Daoy (cell line): ENCODE data around the gene ADRA2C. TPM values are rescaled to one million over a fixed set of nuclear protein-coding genes. Genes with fewer than 3 reads are reported as not detected.

ENCODE experiments used
- DNase-seq: peaks from one replicate; pipeline ENCODE4 v3.0.0-alpha.2; 2015; ENCODE audit warnings: low read depth
- total RNA-seq: library from RNA; depleted of rRNA; stranded (reverse); fragments of >200 nt; shearing (Covaris generic); gene quantifications from 2 replicates; pipeline ENCODE4 v1.2.3, GENCODE V29; 2014

The ADRA2C gene
- total RNA-seq, 1 experiment from 2014 or later, result 1.1 TPM

DNA sequence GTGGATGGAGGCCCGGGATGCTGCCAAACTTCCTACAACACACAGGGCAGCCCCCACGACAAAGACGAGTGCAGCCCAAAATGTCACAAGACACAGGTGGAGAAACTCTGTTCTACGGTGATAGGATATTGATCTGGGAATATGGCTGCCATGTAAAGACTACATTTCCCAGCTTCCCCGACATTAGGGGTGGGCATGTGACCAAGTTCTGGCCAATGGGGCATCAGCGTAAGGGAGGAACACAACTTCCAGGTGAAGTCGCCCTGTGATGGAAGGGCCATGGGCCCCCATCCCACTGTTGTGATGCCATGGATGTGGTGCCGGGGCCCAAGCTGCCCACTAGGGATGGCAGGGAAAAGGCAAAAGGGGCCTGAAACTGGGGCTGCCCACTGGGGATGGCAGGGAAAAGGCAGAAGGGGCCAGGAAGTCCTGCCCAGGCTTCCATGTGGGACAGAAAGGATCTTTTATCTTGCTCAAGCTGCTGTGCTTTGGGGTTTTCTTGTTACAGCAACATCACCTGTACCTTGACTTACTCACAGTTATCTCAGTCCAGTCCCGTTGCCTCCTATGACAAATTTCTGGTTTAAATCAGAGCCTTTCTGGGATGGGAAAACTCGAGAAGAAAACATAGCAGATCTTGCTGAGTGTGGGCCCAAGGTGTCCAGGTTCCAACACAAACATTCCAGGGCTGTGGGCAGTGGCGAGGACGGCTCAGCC is 9.7 kb upstream of the ADRA2C start:
- peak; percentile 24 for DNase-seq

GRCh38 chr4:3759236-3759635 is 6.9 kb upstream of the ADRA2C start:
- DNase-seq, result no peak

DNA sequence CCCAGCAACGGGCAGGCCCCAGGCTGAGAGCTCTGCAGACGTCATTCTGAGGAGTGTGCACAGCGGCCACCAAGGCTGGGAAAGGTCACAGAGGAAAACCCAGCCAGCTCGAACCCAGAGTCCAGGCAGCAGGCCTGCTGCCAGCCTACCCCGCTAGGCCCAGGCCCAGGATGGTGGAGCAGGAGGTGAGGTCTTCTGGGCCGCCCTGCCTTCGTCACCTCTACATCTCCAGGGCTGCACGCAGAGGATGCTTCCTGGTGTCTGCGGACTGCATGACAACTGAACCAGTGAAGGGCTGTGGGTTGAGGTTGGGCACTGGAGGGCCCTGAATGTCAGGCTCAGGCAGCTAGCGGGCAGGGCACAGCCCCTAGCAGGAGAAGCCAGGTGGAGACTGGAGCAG is 5.8 kb upstream of the ADRA2C start:
- no peak for DNase-seq

DNA sequence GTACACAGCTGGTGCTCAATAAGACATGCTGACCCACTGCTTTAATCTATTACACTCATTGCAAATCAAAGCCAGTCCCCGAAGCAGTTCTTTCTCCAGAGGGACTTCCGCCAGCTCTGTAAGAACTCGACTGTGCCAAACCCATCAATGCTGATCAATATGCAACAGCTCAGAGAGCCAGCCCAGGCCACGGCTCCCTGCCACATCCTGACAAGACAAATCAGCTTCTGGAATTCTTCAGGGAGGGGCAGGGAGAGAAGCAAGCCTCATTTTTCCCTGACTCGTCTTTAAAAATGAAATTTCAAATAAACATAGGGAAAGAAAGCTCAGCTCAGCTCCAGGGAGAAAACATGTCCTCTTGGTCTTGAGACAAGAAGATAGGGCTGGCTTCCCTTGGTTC is 5.3 kb upstream of the ADRA2C start:
- DNase-seq, result no peak

DNA sequence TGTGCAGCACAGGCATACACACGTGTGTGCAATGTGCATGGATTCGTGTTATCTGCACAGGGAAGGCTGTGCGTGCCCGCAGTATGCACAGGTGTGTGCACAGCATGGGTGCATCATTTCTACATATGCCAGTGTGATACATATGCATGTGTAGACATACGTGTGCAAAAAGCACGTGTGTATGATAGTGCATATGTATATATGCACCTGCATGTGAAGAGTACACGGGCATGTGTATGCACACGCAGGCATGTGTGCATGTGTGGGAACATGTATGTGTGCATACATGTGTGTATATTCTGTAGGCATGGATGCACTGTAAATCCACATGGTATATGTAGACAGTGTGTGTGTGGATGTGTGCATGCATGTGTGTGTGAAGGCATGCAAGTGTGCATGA is 3.9 kb upstream of the ADRA2C start:
- DNase-seq, result no peak

GRCh38 chr4:3762753-3763549 is 3.2 kb upstream of the ADRA2C start:
- DNase-seq, result no peak

DNA sequence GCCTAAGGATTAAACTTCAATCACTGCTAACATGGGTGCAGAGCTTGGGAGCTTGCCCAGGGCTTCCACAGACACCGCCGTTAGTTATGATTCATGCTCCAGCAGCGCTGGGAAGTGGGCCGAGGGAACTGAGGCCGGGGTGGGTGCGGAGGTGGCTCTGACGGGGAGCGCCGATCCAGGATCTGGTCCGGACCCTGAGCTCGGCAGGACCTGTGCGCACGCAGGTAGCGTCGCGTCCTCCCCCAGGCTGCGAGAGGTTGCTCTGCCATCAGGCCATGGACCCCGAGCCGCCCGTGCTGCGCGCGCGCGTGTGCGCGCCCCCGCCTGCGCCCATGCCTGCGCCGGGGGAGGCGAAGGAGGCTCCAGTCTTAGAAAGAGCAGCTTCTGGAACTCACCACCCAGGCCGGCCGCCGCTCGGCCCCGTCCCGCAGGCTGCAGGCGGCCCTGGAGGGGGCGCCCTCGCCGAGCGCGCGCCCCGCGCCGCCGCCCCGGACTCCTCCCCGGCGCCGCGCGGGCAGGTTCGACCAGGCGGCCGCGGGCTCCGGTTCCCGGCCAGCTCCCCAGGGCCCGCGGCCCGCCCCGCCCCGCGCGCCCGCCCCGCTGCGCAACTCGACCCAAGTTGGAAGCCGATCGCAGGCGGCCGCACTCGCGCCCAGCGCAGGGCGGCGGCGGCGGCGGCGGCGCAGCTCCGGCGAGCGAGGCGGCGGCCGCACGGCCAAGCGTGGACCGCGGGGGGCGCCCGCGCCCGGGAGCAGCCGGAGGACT is 732 bp upstream of the ADRA2C start:
- DNase-seq, result peak; percentile 64

- no peak for DNase-seq
These were observed 792 bp downstream of the ADRA2C start for GRCh38 chr4:3766785-3767569.

DNA sequence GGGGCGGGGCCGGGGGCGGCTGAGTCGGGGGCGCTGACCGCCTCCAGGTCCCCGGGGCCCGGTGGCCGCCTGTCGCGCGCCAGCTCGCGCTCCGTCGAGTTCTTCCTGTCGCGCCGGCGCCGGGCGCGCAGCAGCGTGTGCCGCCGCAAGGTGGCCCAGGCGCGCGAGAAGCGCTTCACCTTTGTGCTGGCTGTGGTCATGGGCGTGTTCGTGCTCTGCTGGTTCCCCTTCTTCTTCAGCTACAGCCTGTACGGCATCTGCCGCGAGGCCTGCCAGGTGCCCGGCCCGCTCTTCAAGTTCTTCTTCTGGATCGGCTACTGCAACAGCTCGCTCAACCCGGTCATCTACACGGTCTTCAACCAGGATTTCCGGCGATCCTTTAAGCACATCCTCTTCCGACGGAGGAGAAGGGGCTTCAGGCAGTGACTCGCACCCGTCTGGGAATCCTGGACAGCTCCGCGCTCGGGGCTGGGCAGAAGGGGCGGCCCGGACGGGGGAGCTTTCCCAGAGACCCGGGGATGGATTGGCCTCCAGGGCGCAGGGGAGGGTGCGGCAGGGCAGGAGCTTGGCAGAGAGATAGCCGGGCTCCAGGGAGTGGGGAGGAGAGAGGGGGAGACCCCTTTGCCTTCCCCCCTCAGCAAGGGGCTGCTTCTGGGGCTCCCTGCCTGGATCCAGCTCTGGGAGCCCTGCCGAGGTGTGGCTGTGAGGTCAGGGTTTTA is 1.5 kb downstream of the ADRA2C start:
- DNase-seq, result no peak

DNA sequence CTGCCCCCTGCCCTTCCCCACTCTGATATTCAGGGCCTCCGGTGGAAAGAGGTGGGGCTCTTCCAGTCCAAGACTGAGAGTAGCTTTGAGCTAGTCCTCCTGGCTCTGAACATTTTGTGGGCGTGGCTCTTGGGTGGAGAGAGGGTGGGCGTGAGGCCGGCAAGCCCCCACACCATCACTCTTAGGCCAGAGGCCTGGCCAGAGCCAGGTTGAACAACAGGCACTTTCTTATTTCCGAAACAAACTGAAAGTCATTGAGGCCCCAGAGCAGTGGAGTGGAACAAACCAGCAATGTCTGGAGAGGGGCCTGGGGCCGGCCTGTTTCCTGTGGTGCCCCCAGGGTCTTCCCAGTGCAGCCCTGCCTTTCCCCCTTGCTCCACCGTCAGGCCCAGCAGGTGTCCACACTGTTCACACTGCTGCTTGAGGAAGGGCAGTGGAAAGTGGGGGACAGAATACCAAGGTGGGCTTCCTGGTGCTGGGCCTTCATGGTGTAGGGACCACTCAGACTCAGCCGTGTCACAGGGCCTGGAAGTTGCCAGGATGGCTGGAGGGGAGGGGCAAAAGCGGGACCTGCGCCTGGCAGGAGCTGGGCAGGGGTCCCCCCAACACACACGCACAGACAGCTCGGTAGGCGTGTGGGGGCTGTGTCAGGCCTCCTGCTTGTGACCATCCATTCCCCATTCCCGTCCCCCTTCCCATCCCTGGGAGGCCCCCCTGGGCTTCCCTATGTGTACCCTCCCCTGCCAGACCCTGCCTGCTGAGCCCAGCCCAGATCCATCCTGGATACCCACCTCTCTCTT is 2.9 kb downstream of the ADRA2C start:
- DNase-seq, result no peak

- DNase-seq, result no peak
These were observed 3.5 kb downstream of the ADRA2C start for GRCh38 chr4:3769642-3770184.

DNA sequence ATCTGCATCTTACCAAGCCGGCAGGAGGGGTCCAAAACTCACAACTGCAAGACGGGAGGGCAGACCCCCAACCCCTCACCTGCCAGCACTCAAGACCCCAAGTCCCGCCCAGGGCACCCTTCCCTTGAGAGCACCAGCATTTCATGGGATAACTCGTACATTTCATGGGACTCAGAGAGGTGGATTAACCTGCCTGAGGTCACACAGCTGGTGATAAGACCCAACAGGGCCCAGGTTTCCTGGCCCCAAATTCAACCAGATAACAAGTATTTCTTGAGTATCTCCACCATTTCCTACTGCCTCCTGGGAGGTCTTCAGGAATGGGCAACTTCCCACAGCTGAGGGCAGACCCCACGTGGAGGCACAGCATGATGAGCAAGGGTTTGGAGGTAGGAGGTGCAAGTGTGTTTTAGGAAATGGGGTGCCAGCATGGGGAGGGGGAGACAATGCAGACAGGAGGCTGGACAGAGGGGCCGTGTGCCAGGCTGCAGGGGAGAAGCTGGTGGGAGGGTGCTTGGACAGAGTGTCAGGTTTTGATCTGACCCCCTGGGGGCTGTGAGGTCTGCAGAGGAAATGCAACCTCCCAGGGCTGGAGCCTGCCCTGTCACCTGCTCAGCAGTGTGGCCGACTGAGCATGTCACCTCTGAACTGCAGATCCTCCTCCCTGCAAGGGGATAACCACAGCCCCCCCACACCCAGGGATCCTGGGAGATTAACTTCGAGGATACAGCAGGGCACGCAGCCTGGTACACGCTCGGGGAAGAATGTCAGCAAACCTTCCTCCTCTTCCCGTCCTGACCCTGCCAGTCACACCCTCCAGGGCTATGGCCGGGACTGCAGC is 4.4 kb downstream of the ADRA2C start:
- DNase-seq, result no peak

DNA sequence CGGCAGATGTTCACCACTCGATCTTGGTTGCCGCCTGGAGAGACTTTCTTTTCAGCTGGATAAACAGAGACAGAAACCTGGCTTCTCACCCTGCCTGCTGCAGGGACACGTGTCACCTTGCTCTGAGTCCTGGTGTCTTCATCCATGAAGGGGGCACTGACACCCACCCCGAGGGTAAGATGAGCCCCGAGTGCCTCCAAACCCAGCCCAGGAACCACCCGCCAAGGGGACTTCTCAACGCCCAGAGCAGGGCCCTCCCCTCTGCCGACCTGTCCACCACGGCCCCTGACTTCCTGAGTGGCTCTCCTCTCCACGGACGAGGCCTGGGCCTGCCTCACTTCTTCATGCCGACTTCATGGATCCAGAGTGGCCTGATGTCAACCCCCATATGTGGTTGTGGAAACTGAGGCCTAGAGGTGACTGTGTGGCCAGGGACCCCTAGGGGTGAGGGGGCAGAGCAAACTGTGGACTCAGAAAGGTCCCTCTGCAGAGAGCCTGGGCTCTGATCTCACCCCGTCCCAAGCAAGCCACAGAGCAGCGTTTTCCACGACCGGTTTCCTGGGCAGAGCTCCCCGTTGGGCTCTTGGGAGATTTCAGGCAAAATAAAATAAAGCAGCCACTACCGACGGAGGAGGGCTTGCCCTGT is 5.1 kb downstream of the ADRA2C start:
- no peak for DNase-seq

DNA sequence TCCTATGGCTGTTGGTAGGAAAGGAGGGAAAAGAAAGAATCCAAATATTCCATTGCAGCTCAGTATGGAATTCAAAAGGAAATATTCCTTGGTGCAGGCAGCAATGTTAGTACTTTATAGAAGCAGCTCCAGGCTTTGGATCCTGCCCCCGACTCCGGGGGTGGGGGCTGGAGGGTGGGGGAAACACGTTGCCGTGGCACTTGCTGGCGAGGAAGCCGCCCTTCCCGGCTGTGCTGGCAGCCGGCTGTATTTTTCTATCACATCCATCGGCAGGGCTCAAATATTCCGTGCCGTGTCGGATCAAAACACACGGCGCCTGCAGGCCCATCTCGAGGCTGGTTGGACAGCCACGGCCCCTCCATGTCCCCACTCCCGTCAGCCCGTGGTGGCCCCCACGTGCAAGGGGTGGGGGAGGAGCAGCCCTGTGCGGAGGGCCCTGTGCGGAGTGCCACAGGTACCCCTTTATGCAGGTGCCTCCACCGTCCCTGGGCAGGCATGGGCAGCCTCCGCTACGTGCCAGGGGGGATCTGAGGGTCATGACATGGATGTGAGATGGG is 5.8 kb downstream of the ADRA2C start:
- DNase-seq, result no peak

- DNase-seq, result no peak
These were observed 6.4 kb downstream of the ADRA2C start for GRCh38 chr4:3772632-3773031.

DNA sequence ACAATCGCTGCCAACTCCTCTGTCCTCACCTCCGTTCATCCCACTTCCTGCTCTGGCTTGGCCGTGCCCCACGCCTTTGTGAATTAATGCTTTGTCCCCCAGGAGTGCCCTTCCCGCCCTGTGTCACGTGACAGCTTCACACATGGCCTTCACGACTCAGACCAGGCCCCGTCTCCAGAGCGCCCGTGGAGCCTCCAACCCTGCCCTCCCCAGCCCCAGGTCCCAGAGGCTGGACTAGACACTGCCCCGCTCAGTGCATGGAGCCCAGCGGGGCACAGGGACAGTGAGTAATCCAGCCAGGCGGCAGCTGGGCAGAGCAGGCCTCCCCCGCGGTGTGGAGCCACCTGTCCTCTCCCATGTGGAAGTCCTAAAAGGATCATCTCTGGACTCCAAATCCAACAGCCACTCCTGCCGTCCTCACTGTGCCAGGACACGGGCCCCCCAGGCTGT is 7.4 kb downstream of the ADRA2C start:
- DNase-seq, result peak; percentile 34

- DNase-seq, result no peak
These were observed 8.2 kb downstream of the ADRA2C start for GRCh38 chr4:3774253-3774883.

GRCh38 chr4:3775005-3775404 is 8.8 kb downstream of the ADRA2C start:
- no peak for DNase-seq
